Left ventricle myocardium inferior (tissue), 1 donor: ENCODE data around the gene FKRP. TPM values are rescaled to one million over a fixed set of nuclear protein-coding genes. Genes with fewer than 3 reads are reported as not detected.
A peak's percentile ranks its signal among the peaks of the same experiment; 100 is the strongest.
"Not testable (repeated sequence)": the region's sequence is repeated elsewhere in the genome, so short reads cannot be mapped to it uniquely, and the experiment has no call there.

Experiments used
- DNase-seq: peaks from one replicate; pipeline ENCODE4 v3.0.0-alpha.2; 2020
- H3K27ac ChIP-seq: fragments of 200-600 bp; replicated peaks from 2 replicates; pipeline ENCODE4 v1.8.0; 2021
- H3K27me3 ChIP-seq: fragments of 200-600 bp; 2 replicates; pipeline ENCODE4 v1.8.0; 2021; ENCODE audit warnings: low read depth
- H3K36me3 ChIP-seq: fragments of 200-600 bp; 2 replicates; pipeline ENCODE4 v1.8.0; 2021
- H3K4me1 ChIP-seq: fragments of 200-600 bp; 2 replicates; pipeline ENCODE4 v1.8.0; 2021
- H3K4me3 ChIP-seq: fragments of 200-600 bp; 2 replicates; pipeline ENCODE4 v1.8.0; 2021; ENCODE audit warnings: mild to moderate bottlenecking, moderate library complexity
- H3K9me3 ChIP-seq: fragments of 200-600 bp; replicated peaks from 2 replicates; pipeline ENCODE4 v1.8.0; 2021
- intact Hi-C: fragments of 100-400 bp; cut with micrococcal nuclease; formaldehyde crosslinking; loops from one replicate; pipeline ENCODE4 v1.11.0; 2022
- total RNA-seq: library from RNA; stranded (reverse); fragmentation: NEBNext Ultra II Directional; extraction: Animal tissue kit (Norgen Biotek cat#: 25700); gene quantifications from one replicate; pipeline ENCODE4 v1.2.1, GENCODE V29; 2021
- TF ChIP-seq, protein P1 (sequence below): fragments of 200-600 bp; IDR thresholded peaks from 2 replicates; pipeline ENCODE4 v1.8.0; 2021; ENCODE audit warnings: antibody characterized with exemption, mild to moderate bottlenecking, borderline replicate concordance
- donor health status: DM: no; HTN: yes; CAD: no; lungs with severe emphysema.

Gene FKRP
- total RNA-seq, 1 donor from 2014 or later = 15.6 TPM

DNA sequence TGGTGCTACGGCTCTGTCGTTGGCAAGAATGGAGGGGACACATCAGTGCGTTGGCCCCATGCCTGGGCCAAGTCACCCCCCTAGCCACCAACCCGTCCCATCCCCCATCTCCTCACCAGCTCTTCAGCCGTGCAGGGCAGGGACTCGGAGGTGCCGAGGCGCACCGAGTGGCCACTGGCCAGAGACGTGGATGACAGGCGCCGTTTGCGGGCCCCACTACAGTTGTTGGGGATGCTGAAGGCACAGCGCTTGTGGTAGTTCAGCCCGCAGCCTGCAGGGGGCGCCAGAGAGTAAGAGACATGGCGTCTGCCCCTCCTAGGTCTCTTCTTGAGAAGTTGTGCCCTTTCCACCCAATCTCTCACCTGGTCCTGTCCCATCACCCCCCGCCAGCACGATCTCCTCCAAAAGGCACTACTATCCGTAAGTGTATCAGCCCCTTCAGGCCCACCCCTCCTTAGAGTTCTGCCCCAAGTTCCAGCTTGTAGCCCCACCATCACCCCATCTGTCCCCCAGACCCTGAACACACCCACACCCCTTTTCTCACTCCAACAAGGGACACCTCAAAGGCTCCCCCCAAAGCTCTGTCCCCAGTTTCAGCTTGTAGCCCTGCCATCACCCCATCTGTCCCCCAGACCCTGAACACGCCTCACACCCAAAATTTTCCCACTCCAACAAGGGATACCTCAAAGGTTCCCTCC is 41.3 kb upstream of the FKRP start:
- Histone ChIP-seq H3K36me3 (peaks cover 83% of the 10 kb centered on the region), H3K4me1 (no peaks in the 10 kb centered on the region), H3K9me3 (no peaks in the 10 kb centered on the region), H3K27ac (no peak overlapping the region), H3K27me3 (no peaks in the 10 kb centered on the region), H3K4me3 (no peak overlapping the region)
- peak; percentile 78 for DNase-seq
- intact Hi-C loops = no loop called here
- TF ChIP-seq, protein P1, sequence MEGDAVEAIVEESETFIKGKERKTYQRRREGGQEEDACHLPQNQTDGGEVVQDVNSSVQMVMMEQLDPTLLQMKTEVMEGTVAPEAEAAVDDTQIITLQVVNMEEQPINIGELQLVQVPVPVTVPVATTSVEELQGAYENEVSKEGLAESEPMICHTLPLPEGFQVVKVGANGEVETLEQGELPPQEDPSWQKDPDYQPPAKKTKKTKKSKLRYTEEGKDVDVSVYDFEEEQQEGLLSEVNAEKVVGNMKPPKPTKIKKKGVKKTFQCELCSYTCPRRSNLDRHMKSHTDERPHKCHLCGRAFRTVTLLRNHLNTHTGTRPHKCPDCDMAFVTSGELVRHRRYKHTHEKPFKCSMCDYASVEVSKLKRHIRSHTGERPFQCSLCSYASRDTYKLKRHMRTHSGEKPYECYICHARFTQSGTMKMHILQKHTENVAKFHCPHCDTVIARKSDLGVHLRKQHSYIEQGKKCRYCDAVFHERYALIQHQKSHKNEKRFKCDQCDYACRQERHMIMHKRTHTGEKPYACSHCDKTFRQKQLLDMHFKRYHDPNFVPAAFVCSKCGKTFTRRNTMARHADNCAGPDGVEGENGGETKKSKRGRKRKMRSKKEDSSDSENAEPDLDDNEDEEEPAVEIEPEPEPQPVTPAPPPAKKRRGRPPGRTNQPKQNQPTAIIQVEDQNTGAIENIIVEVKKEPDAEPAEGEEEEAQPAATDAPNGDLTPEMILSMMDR = peak; percentile 96

DNA sequence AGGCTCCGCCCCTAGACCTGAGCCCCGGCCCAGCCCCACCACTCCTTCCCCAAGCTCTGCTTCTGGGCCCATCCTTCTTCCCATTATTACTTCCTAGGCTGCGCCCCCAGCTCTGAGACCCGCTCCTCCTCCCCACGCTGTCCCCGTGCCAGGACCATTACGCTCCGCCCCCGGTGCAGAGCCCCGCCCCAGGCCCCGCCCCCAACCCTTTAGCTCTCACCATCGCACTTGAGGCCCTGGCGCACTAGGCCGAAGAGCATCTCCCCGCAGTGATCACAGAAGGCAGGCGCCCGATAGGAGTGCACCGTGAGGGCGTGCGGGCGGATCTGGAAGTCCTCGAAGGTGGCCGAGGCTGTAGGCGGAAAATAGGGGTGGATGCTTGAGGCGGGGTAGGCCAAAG is 35.2 kb upstream of the FKRP start:
- no peak for DNase-seq
- intact Hi-C loops = no loop called here

DNA sequence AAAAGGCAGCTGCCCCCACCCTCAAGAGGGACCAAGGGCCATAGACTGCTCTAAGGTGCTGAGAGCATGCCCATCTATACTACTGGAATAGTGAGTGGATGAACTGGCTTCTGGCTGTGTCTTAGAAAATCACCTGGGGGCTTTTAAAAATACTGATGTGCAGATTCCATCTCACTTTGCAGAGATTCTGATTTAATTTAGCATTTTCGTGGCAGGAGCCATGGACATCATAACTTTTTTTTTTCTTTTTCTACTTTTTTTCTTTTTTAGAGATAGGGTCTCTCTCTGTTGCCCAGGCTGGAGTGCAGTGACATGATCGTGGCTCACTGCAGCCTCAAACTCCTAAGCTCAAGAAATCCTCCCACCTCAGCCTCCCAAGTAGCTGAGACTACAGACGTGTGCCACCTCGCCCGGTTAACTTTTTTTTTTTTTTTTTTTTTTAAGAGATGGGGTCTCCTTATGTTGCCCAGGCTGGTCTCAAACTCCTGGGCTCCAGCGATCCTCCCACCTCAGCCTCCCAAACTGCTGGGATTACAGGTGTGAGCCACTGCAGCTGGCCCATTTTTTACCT is 33.0 kb upstream of the FKRP start:
- Histone ChIP-seq H3K36me3 (peaks cover 32% of the 10 kb centered on the region), H3K4me1 (peaks cover 51% of the 10 kb centered on the region), H3K4me3 (peak overlapping the region; percentile 87), H3K27ac (peak overlapping the region; percentile 90)
- H3K27me3 ChIP-seq, H3K9me3 ChIP-seq, DNase-seq, intact Hi-C loops: not testable (repeated sequence)

More for the DNA sequence above, 35.2 kb upstream of the FKRP start:
- H3K27ac ChIP-seq = no peak overlapping the region
- no peaks in the 10 kb centered on the region for H3K27me3 ChIP-seq
- TF ChIP-seq, protein P1 = no peak
- peaks cover 53% of the 10 kb centered on the region for H3K36me3 ChIP-seq
- peaks cover 30% of the 10 kb centered on the region for H3K4me1 ChIP-seq
- H3K4me3 ChIP-seq = no peak overlapping the region
- no peaks in the 10 kb centered on the region for H3K9me3 ChIP-seq

DNA sequence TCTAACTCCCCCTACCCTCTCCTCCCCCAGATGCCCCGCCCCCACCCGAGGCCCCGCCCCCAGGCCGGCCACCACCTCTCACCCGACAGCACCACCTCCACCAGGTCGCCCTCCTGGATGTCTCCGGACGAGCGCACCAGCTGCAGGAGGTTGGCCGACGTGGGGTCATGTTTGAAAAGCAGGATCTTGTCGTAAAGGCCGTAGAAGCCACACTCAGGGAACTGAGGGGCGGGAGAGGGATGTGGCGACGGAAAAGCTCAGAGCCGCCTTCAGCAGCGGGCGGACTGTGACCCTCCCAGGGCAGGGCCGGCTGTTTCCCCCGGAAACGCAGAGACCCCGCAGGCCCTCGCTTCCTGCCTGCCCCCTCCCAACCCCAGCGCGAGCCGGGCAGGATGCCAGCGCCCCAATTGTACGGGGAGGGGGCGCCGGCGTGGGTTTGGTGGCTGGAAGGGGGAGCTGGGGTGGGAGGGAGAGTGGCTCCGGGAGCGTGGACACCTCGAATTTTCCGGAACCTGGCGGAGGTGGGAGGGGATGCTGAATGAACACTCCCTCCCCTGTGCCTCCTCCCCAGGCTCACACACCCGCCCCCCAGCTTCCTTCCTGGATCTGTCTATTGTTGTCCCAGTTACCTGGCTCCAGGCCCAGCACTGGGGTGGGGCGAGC is 31.9 kb upstream of the FKRP start:
- peak; percentile 91 for DNase-seq
- intact Hi-C loops = no loop called here
- peaks cover 22% of the 10 kb centered on the region for H3K36me3 ChIP-seq
- TF ChIP-seq, protein P1 = no peak
- H3K27ac ChIP-seq = peak overlapping the region; percentile 90
- H3K9me3 ChIP-seq = no peaks in the 10 kb centered on the region
- H3K4me3 ChIP-seq = peak overlapping the region; percentile 87
- H3K4me1 ChIP-seq = peaks cover 61% of the 10 kb centered on the region
- H3K27me3 ChIP-seq = no peaks in the 10 kb centered on the region

DNA sequence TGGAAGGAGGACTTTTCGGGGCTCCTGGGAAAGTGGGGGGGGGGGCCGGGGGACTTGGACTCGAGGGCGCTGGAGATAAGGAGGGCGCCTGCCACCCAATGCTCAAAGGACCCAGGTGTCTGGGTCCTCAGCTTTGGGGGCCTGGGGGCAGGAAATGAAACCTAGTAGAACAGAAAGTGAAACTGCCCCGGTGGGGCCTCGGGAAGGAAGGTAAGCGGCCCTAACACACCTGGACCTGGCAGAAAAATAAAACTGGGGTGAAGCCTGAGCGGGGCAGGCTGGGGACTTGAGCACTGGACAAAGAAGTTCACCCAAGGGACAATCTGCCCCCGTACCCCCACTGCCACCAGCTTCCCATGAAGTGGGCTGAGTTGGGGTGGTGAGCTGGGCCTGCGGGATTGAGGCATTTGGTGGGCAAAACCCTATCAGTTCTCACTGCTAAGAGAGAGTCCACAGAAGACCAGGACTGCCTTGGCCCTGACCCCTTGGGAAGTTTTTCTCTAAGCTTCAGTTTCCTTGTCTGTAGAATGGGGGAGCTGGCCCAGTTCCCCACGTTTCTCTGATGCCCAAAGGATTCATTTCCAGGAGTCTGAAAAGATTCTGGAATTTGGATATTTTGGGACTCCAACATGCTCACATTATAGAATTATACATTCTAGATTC is 31.3 kb upstream of the FKRP start:
- TF ChIP-seq, protein P1 = no peak
- Histone ChIP-seq H3K4me3 (peak overlapping the region; percentile 87), H3K27me3 (no peaks in the 10 kb centered on the region), H3K9me3 (no peaks in the 10 kb centered on the region), H3K27ac (peak overlapping the region; percentile 90), H3K4me1 (peaks cover 64% of the 10 kb centered on the region), H3K36me3 (peaks cover 18% of the 10 kb centered on the region)
- DNase-seq = no peak
- intact Hi-C loops = no loop called here
